Left lobe of liver (tissue), 2 donors: ENCODE results near the gene SIX2. TPM values are rescaled to one million over a fixed set of nuclear protein-coding genes. Genes with fewer than 3 reads are reported as not detected.

Experiments
- ATAC-seq: fragments of 200-7000 bp; cut with Tn5 transposase; one replicate; pipeline ENCODE4 v1.9.1; 2020; ENCODE audit warnings: mild to moderate bottlenecking, moderate library complexity
- DNase-seq: peaks from one replicate; pipeline ENCODE4 v3.0.0-alpha.2; 2020; ENCODE audit warnings: low spot score
- total RNA-seq: library from RNA; stranded (reverse); gene quantifications from one replicate; pipeline ENCODE4 v1.2.1, GENCODE V29; 2021
- donor health status: DM: no; HTN: no; CAD: no; lungs with moderate emphysema.
- donor health status: DM: no; HTN: yes; CAD: no.

The SIX2 gene
- total RNA-seq, 1 donor from 2014 or later: not detected

DNA sequence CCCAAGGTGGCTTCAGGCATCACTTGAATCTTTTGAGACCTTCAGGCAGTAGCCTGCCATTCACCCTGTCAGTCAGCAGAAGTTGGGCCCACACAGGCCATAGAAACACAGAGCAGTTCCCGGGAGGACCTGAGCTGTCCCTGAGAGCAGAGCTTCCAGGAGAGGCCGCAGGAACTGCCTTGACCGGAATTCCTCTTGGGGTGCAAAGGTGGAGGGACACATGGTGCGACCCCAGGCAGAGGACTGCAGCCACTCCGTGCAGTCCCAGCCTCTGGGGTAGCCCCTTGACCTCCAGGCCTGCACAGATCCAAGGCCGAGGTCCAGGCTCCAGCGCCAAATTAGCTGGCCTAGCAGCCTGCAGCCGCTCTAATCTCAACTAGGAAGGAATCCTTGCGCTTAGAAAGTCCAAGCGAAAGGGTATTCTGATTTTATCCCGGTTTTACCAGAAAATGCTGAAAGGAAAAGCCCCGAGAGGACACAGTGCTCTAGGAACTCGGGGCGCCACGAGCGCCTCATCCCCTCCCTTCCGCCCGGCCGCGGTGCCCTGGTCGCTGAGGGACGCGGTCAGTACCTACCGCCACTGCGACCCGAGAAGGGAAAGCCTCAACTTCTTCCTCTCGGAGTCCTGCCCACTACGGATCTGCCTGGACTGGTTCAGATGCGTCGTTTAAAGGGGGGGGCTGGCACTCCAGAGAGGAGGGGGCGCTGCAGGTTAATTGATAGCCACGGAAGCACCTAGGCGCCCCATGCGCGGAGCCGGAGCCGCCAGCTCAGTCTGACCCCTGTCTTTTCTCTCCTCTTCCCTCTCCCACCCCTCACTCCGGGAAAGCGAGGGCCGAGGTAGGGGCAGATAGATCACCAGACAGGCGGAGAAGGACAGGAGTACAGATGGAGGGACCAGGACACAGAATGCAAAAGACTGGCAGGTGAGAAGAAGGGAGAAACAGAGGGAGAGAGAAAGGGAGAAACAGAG, 5.4 kb downstream of the SIX2 start:
- DNase-seq (no peak), ATAC-seq (no peak)

- ATAC-seq (no peak), DNase-seq (no peak)
Measured at GRCh38 chr2:45002686-45003085, 6.6 kb downstream of the SIX2 start.

DNA sequence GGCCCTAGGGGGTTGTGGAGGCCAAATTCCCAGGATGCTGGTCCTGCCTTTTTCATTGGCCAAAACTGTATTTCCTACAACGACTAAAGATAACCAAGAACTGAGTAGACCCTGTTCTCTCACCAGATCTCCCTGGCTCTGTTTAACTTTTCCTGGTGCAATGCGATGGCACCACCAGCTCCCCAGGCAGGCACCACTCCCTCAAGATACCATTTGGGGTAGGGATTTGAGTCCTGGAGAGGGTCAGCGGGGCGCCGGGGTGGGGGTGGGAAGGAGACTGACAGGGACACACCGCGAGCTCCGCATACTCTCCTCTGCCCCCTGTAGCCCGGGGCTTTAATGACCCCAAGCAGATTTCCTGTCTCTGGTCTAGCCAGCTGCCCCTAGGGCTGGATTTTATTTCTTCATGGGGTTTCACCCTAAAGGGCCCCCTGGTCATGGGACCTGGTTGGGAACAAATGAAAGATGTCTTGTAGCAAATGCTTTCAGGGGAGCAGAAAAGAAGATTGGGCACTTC, 7.3 kb downstream of the SIX2 start:
- DNase-seq: no peak
- no peak for ATAC-seq

- ATAC-seq: peak; percentile 62
- no peak for DNase-seq
Measured at GRCh38 chr2:45000921-45001868, 8.1 kb downstream of the SIX2 start.

DNA sequence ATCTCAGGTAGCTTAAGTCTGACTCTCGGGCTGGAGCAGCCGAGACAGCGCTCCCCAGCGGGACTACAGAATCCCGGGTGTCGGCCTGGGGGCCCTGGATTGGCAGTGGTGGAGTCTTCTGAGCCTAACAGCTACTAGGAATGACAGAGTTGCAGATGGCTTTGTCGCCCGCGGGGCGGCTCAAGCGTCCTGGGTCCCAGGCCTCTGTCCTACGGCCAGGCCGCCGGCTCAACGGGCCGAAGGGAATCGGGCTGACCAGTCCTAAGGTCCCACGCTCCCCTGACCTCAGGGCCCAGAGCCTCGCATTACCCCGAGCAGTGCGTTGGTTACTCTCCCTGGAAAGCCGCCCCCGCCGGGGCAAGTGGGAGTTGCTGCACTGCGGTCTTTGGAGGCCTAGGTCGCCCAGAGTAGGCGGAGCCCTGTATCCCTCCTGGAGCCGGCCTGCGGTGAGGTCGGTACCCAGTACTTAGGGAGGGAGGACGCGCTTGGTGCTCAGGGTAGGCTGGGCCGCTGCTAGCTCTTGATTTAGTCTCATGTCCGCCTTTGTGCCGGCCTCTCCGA, 8.8 kb downstream of the SIX2 start:
- peak; percentile 38 for ATAC-seq
- DNase-seq: no peak

DNA sequence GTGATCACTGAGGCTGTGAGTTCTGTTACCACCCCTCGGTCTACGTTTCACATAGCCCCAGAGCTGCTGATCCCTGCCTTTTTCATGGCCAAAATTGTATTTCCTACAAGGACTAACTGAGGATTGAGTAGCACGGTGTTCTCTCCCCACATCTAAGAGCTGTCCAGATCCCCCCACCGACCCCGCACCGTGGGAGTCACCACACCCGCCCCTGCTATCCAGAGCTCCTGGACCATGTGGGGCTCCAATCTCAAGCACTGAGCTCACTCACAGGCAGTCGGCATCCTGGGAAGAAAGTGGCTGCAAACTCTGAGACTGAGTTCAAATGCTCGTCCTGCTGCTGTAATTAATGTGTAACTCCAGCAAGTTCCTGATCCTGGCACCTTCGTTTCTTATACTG, 9.7 kb downstream of the SIX2 start:
- DNase-seq: no peak
- ATAC-seq: no peak

DNA sequence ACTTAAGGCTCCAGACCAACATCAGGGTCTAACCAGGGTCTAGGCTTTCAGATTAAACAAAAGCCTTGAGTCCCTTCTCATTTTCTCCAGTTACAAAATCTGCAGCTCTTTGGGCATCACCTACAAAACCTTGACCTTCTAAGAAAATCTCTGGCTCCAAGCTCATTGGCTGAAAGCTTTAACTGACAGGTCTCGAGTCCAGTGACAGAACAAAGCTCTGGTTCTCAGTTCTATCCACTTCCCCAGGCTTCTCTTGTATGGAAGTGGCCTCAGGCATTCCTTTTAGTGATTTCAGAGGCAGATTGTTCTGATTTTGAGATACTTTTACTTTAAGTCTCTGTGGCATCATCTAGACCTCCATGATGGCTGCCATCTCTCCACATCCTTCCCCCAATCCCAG, 11.3 kb downstream of the SIX2 start:
- ATAC-seq: no peak
- no peak for DNase-seq

DNA sequence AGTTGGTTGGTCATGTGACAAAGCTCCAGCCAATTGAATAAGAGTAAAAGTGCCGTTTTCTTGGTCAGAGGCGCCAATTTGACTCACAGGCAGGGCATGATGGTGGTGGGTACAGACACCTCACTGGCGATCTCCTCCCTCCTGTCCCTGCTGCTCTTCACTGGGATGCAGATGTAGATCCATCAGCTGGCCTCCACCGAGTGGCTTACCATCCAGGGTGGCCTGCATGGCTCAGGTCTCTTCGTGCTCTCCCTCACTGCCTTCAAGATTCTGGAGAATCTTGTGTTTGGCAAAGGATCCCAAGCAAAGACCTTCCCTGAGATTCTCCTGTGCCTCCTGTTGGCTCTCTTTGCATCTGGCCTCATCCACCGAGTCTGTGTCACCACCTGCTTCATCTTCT, 12.9 kb downstream of the SIX2 start:
- no peak for ATAC-seq

GRCh38 chr2:44994377-44994776, 14.9 kb downstream of the SIX2 start:
- no peak for ATAC-seq
- no peak for DNase-seq

More for the DNA sequence above, 12.9 kb downstream of the SIX2 start:
- no peak for DNase-seq

DNA sequence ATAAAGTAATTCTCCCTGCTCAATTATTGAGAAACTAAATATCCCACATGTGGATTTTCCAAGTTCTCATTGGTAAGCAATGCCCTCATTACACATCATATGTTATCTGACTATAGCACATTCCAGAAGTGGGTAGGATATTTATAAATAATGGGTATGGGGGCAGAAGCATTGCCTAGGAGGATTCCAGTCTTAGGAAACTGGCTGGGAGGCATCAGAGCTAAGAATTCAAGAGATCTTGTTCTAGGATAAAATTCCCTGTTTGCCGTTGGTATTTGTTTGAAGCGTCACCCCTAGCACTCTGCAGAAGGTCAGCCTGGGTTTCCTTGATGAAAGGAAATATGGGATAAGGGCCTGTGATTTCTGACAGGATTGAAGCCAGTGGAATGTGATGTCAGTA, 20.1 kb downstream of the SIX2 start:
- ATAC-seq: no peak

GRCh38 chr2:44983836-44984604, 25.2 kb downstream of the SIX2 start:
- ATAC-seq (no peak), DNase-seq (no peak)

More for the DNA sequence above, 20.1 kb downstream of the SIX2 start:
- no peak for DNase-seq

DNA sequence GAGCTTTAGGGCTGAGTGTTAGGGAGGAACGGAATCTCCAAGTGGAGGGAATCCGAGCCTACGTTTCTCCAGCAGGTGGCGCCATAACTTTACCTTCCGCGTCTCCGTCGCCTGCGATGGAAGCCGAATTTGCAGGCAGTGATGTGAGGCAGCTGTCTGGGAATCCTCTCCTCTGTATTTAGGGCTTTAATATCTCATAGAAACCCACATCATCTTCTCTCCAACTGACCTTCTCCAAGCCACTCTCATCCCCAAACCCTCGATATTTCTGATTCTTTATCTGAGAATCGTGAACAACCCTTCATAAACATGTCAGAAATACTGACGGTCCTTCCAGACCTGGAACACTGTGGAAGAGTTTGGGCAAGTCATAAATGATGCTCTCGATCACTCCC, 27.5 kb downstream of the SIX2 start:
- peak; percentile 96 for ATAC-seq
- peak; percentile 65 for DNase-seq

- ATAC-seq: peak; percentile 19
Measured at GRCh38 chr2:44980751-44981713, 28.2 kb downstream of the SIX2 start.

DNA sequence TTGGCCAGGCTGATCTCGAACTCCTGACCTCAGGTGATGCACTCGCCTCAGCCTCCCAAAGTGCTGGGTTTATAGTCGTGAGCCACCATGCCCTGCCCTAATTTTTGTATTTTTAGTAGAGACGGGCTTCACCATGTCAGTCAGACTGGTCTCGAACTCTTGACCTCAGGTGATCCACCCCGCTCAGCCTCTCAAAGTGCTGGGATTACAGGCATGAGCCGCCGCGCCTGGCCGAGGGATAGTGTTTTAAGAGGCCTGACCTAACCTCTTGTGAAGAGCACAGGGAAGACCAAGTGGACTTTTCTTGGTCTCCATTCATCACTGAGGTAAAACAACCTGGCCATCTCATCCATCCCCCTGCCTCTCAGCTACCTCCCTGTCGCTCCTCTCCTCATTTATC, 29.7 kb downstream of the SIX2 start:
- no peak for ATAC-seq
- DNase-seq: no peak

More at GRCh38 chr2:44980751-44981713, 28.2 kb downstream of the SIX2 start:
- DNase-seq: no peak

GRCh38 chr2:44975571-44976450, 33.4 kb downstream of the SIX2 start:
- no peak for DNase-seq
- ATAC-seq: no peak

DNA sequence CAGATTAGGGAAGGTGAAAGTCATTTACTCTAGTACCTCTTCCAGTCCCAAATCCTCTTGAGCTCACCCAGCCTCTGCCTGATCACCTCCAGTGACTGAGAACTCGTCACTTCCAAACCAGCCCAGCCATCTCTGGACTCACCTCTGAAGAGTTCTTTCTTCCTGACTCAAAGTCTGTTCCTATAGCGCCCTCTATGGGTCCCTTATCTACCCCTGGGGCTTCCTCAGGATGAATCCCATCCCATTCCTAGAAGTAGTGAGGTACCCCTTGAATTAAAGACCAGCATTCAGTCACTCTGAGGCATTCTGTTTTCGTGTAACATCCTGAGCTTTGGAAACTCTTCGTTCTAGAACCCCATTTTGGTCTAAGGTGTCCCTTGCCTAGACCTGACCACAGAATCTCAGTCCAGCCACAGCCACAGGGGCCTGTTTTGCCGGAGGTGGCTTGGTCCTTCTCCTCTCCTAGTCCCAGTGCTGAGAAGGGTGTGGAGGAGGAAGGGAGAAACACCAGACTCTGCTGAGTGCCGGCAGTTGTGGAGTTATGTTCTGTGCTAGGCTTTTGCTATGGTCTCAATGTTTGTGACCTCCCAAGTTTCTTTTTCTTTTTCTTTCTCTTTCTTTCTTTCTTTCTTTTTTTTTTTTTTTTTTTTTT, 35.1 kb downstream of the SIX2 start:
- peak; percentile 29 for ATAC-seq
- DNase-seq: no peak

DNA sequence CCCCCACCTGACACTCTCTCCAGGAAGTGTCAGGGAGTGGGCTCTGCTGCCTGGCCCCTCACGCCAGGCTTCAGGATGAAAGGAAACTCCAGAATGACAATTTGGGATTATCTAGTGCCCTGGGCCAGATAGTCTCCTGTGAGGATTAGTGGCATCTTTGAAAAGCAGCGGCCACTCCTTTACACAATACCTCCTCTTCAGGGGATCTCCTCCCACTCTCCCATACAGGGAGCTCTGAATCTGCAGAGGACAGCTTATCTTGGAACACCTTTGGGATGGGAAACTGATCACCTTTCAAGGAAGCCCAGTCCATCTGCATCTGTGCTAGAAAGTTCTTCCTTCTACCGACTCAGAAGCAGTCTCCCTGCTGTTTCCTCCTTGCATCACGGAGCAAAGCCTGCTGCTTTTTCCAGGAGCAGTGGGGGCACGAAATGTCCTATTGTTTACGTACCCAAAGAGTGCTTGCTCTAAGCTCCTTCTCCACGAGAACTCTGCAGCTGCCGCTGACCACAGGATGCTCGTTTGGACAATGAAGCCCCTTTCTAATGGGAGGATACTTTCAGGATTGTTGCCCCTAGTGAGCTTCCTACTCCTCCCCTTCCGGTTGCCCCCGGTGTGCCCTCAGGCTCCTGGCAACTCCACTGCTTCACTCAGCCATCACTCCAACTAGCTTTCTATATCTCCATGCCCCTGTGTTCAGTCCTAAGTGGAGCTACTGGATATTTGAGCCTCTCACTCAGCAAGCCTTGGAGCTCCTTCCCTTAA, 36.3 kb downstream of the SIX2 start:
- ATAC-seq: no peak
- no peak for DNase-seq
